Measurements from ENCODE around the gene LBH. TPM values are rescaled to one million over a fixed set of nuclear protein-coding genes. Genes with fewer than 3 reads are reported as not detected.

Gene LBH
- total and polyA plus RNA-seq, 4 experiments from 2014 or later, result 119 to 364 (median 236) TPM

DNA sequence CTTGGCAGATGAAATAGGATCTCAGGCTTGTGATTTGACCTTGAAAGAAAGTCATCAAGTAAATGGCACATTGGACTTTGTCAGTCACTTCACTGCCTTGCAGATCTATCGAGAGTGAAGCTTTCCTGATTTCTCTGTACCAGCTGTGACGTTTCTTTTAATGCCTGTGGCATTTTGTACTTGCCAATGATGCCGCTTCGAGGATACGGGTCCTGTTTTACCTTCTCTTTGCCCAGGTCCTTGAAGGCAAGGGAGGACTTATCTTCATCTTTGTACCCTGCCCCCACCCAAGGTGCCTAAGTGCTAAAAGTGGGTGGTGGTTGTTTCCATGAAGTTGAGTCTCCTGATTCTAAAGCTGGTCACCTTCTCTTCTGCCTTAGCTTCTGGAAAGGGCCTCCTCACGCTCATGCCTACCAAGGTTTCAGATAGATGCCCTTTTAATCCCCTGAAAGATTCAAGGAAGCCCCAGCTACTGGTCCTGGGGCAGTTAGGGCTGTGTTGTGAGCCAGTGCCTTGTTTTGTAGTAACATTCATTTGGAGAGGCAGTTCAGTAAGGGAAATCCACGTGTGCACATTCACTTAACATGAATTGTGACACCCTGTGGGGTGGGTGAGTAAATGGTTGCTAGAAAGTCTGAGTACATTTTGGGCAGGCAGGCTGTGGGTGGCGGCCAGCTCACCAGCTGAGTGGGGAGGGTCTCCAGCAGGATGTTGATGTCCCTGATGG is 6.1 kb downstream of the LBH start:
- peaks cover 0 to 4% (median 0%) of the 10 kb centered on the region in 8 donors for H3K9me3 Mint-ChIP-seq
- Histone ChIP-seq H3K4me1 (ENCODE audit: insufficient read depth, low read length) (peaks cover 83% of the 10 kb centered on the region), H3K36me3 (ENCODE audit: insufficient read depth, low read length) (peaks cover 27% of the 10 kb centered on the region), H3K27me3 (ENCODE audit: insufficient read depth, low read length) (no peaks in the 10 kb centered on the region), H3K4me3 (ENCODE audit: low read length in 2 of 2) (peak overlapping the region in 1 of 2 donors; percentile 22), H3K27ac (ENCODE audit: low read depth, low read length) (peak overlapping the region; percentile 93), H3K9me3 (ENCODE audit: control insufficient read depth in 1 of 2, low read length in 2 of 2) (no peaks in the 10 kb centered on the region)
- DNase-seq, result peak in 1 of 5 donors; percentile 38
- H3K27me3 Mint-ChIP-seq, result no peaks in the 10 kb centered on the region
- H3K27ac Mint-ChIP-seq, result peak overlapping the region; percentile 72 to 95 (median 87)
- H3K4me3 Mint-ChIP-seq, result peak overlapping the region; percentile 75 to 99 (median 95)
- ChIA-PET CTCF (ENCODE audit: partially characterized antibody) (interaction anchor here (0.5 to 19.3 kb wide), 19 partner anchors 10 to 475 kb away, joined by 3 to 296 read pairs (median 16); partner anchors contain the start of gene YPEL5), POLR2A (ENCODE audit: partially characterized antibody) (interaction anchor here (1.2 to 13.2 kb wide), 7 partner anchors 8 to 210 kb away, joined by 3 to 435 read pairs (median 23); no protein-coding TSS in a partner anchor)
- intact Hi-C loops (cut with micrococcal nuclease), result no loop called here
- H3K36me3 Mint-ChIP-seq, result peaks cover 49 to 78% of the 10 kb centered on the region in 2 donors
- H3K4me1 Mint-ChIP-seq, result peaks cover 63 to 92% (median 74%) of the 10 kb centered on the region in 4 donors

GRCh38 chr2:30237966-30238800 is 6.8 kb downstream of the LBH start:
- Mint-ChIP-seq H3K27ac (peak overlapping the region; percentile 53 to 92 (median 80)), H3K9me3 (no peaks in the 10 kb centered on the region), H3K4me1 (peaks cover 69 to 94% (median 81%) of the 10 kb centered on the region in 4 donors), H3K36me3 (peaks cover 55 to 79% of the 10 kb centered on the region in 2 donors), H3K27me3 (no peaks in the 10 kb centered on the region), H3K4me3 (peak overlapping the region; percentile 52 to 99 (median 92))
- intact Hi-C loops (cut with micrococcal nuclease), result no loop called here
- Histone ChIP-seq H3K9me3 (ENCODE audit: control insufficient read depth in 1 of 2, low read length in 2 of 2) (no peaks in the 10 kb centered on the region), H3K4me3 (ENCODE audit: low read length in 2 of 2) (peak overlapping the region in 1 of 2 donors; percentile 22), H3K36me3 (ENCODE audit: insufficient read depth, low read length) (peaks cover 33% of the 10 kb centered on the region), H3K27me3 (ENCODE audit: insufficient read depth, low read length) (no peaks in the 10 kb centered on the region), H3K4me1 (ENCODE audit: insufficient read depth, low read length) (peaks cover 90% of the 10 kb centered on the region), H3K27ac (ENCODE audit: low read depth, low read length) (peak overlapping the region; percentile 93)
- peak in 1 of 5 donors; percentile 24 for DNase-seq
- ChIA-PET CTCF (ENCODE audit: partially characterized antibody) (interaction anchor here (0.7 to 19.3 kb wide), 25 partner anchors 10 to 474 kb away, joined by 3 to 296 read pairs (median 9); no protein-coding TSS in a partner anchor), POLR2A (ENCODE audit: partially characterized antibody) (interaction anchor here (1.2 to 13.2 kb wide), 8 partner anchors 8 to 210 kb away, joined by 3 to 435 read pairs (median 23); partner anchors contain the start of gene LBH)

DNA sequence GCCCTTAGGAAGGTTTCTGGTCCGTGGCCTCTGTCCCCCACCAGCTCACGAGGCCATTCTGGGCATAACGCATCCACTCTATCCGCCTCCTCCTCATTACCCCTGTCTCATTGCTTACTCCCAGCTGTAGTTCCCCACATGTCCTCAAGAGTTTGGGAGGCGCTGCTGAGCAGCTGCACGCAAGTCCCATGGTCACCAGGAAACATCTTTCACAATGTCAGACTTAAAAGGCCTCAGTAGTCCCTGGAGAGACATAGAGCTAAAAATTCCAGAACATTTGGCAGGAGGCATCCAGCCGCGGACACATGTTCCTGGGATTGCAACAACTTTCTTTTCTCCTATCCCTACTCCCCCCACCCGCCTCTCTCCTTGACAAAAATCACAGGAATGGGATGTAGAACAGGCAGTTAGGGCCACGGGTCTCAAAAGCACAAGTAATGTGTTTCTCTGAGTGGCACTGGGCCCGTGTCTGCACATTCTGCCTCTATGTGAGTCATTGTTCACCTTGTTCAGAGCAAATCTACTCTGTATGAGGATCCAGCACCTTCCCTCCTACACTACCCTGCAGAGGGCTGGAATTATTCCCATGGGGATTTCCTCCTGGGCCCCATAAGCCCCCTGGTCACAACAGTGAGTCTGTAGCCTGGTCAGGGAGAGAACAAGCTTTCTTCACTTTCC is 8.1 kb downstream of the LBH start:
- Histone ChIP-seq H3K27me3 (ENCODE audit: insufficient read depth, low read length) (no peaks in the 10 kb centered on the region), H3K9me3 (ENCODE audit: control insufficient read depth in 1 of 2, low read length in 2 of 2) (no peaks in the 10 kb centered on the region), H3K36me3 (ENCODE audit: insufficient read depth, low read length) (peaks cover 34% of the 10 kb centered on the region), H3K4me3 (ENCODE audit: low read length in 2 of 2) (peak overlapping the region in 1 of 2 donors; percentile 22), H3K4me1 (ENCODE audit: insufficient read depth, low read length) (peaks cover 90% of the 10 kb centered on the region), H3K27ac (ENCODE audit: low read depth, low read length) (peak overlapping the region; percentile 6)
- CTCF ChIA-PET (ENCODE audit: partially characterized antibody), result interaction anchor here (0.5 to 19.3 kb wide), 35 partner anchors 8 to 1848 kb away, joined by 3 to 296 read pairs (median 5); partner anchors contain the start of gene YPEL5
- no peaks in the 10 kb centered on the region for H3K27me3 Mint-ChIP-seq
- H3K4me1 Mint-ChIP-seq, result peaks cover 72 to 94% (median 82%) of the 10 kb centered on the region in 4 donors
- POLR2A ChIA-PET (ENCODE audit: partially characterized antibody), result interaction anchor here (0.6 to 13.2 kb wide), 14 partner anchors 8 to 472 kb away, joined by 3 to 435 read pairs (median 7); partner anchors contain the start of genes LBH, LCLAT1 and YPEL5
- peak overlapping the region; percentile 76 to 99 (median 87) for H3K4me3 Mint-ChIP-seq
- H3K36me3 Mint-ChIP-seq, result peaks cover 56 to 80% of the 10 kb centered on the region in 2 donors
- DNase-seq, result peak; percentile 76 to 80 (median 77)
- H3K9me3 Mint-ChIP-seq, result no peaks in the 10 kb centered on the region
- H3K27ac Mint-ChIP-seq, result peak overlapping the region; percentile 71 to 90 (median 83)
- intact Hi-C loops (cut with micrococcal nuclease), result loop anchor here (1.0 kb wide), 1 partner anchor 236 kb away; no protein-coding TSS in a partner anchor

DNA sequence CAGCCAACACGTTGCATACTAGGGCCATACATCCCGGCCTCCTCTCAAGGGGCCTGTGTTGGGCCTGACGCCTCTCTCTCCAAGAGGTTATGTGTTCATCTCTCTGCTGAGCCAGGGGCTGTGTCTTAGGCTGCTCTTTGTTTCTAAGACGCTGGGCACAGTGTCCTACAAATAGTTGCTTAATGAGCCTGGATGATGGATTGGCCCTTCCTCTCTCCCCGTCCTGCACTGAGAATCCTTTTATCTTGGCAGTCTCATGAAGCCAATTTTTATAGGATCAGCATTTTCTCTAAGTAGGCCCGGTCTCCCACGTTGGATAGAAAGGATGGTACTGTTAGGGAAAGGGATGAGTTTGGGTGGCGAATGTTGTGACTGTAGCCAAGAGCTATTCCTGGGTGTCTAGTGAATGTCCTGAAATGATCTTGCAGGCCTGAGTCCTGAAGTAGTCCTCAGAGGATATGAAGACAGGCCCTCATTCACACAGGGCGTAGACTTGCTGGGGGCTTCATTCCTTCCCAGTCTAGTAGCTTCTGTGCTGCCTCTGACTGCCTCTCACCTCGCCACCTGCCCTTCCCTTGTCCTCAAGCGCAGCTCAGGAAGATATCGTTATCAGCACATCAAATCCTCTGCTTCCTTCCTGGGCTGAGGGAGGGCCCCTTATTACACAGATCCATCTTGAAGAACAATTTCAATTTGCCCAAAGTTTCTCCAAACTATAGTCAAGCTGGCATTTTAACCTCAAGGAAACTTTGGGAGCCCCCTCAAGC is 8.8 kb downstream of the LBH start:
- peaks cover 68 to 90% (median 82%) of the 10 kb centered on the region in 4 donors for H3K4me1 Mint-ChIP-seq
- H3K27ac Mint-ChIP-seq, result peak overlapping the region; percentile 71 to 90 (median 83)
- no peaks in the 10 kb centered on the region for H3K9me3 ChIP-seq (ENCODE audit: control insufficient read depth in 1 of 2, low read length in 2 of 2)
- peaks cover 52 to 78% of the 10 kb centered on the region in 2 donors for H3K36me3 Mint-ChIP-seq
- H3K27ac ChIP-seq (ENCODE audit: low read depth, low read length), result peak overlapping the region; percentile 6
- peak overlapping the region; percentile 68 to 99 (median 80) for H3K4me3 Mint-ChIP-seq
- intact Hi-C loops (cut with micrococcal nuclease), result loop anchor here (1.0 kb wide), 1 partner anchor 235 kb away; no protein-coding TSS in a partner anchor
- no peaks in the 10 kb centered on the region for H3K27me3 Mint-ChIP-seq
- peak overlapping the region in 1 of 2 donors; percentile 22 for H3K4me3 ChIP-seq (ENCODE audit: low read length in 2 of 2)
- CTCF ChIA-PET (ENCODE audit: partially characterized antibody), result interaction anchor here (0.7 to 19.3 kb wide), 24 partner anchors 8 to 472 kb away, joined by 3 to 296 read pairs (median 9); no protein-coding TSS in a partner anchor
- peak in 1 of 5 donors; percentile 9 for DNase-seq
- H3K36me3 ChIP-seq (ENCODE audit: insufficient read depth, low read length), result peaks cover 31% of the 10 kb centered on the region
- H3K4me1 ChIP-seq (ENCODE audit: insufficient read depth, low read length), result peaks cover 90% of the 10 kb centered on the region
- POLR2A ChIA-PET (ENCODE audit: partially characterized antibody), result interaction anchor here (0.6 to 13.2 kb wide), 11 partner anchors 7 to 206 kb away, joined by 3 to 435 read pairs (median 11); partner anchors contain the start of genes LBH and LCLAT1
- no peaks in the 10 kb centered on the region for H3K9me3 Mint-ChIP-seq
- no peaks in the 10 kb centered on the region for H3K27me3 ChIP-seq (ENCODE audit: insufficient read depth, low read length)

DNA sequence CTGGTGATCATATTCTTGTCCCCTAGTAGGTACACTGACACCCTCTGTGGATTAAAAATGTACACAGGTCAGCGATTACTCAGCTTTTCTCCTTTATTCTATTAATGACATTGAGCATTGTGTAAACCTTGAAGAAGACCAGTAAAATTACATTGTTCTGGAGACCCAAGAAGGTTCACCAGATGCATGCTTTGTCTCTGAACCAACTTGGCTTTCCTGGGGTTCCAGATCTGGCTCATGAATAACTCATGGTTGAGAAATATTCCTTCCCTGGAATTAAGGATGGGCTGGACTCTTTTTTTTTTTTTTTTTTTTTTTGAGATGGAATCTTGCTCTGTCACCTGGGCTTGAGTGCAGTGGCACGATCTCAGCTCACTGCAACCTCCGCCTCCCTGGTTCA is 11.9 kb downstream of the LBH start:
- Mint-ChIP-seq H3K27ac (peak overlapping the region in 5 of 7 donors; percentile 48 to 83 (median 75)), H3K9me3 (no peaks in the 10 kb centered on the region), H3K27me3 (no peaks in the 10 kb centered on the region), H3K36me3 (peaks cover 43 to 72% of the 10 kb centered on the region in 2 donors), H3K4me1 (peaks cover 65 to 89% (median 79%) of the 10 kb centered on the region in 4 donors), H3K4me3 (peak overlapping the region in 7 of 8 donors; percentile 1 to 72 (median 34))
- intact Hi-C loops (cut with micrococcal nuclease), result no loop called here
- Histone ChIP-seq H3K27ac (ENCODE audit: low read depth, low read length) (no peak overlapping the region), H3K36me3 (ENCODE audit: insufficient read depth, low read length) (peaks cover 24% of the 10 kb centered on the region), H3K27me3 (ENCODE audit: insufficient read depth, low read length) (no peaks in the 10 kb centered on the region), H3K4me3 (ENCODE audit: low read length in 2 of 2) (no peak overlapping the region), H3K9me3 (ENCODE audit: control insufficient read depth in 1 of 2, low read length in 2 of 2) (no peaks in the 10 kb centered on the region), H3K4me1 (ENCODE audit: insufficient read depth, low read length) (peaks cover 90% of the 10 kb centered on the region)
- ChIA-PET CTCF (ENCODE audit: partially characterized antibody) (interaction anchor here (0.8 to 3.7 kb wide), 9 partner anchors 8 to 443 kb away, joined by 3 to 17 read pairs (median 4); no protein-coding TSS in a partner anchor), POLR2A (ENCODE audit: partially characterized antibody) (interaction anchor here (1.0 to 3.6 kb wide), 5 partner anchors 10 to 204 kb away, joined by 3 to 39 read pairs (median 5); partner anchors contain the start of genes LBH, LCLAT1 and YPEL5)
- no peak for DNase-seq
